ENCODE measurements around the gene PEDS1. TPM values are rescaled to one million over a fixed set of nuclear protein-coding genes. Genes with fewer than 3 reads are reported as not detected.

Gene PEDS1
- total and polyA plus RNA-seq, 10 of the 15 experiments (the other 5 are each of a cell fraction or from before 2014, with no cell fraction given): 1.7 to 25.6 (median 16.8) TPM

DNA sequence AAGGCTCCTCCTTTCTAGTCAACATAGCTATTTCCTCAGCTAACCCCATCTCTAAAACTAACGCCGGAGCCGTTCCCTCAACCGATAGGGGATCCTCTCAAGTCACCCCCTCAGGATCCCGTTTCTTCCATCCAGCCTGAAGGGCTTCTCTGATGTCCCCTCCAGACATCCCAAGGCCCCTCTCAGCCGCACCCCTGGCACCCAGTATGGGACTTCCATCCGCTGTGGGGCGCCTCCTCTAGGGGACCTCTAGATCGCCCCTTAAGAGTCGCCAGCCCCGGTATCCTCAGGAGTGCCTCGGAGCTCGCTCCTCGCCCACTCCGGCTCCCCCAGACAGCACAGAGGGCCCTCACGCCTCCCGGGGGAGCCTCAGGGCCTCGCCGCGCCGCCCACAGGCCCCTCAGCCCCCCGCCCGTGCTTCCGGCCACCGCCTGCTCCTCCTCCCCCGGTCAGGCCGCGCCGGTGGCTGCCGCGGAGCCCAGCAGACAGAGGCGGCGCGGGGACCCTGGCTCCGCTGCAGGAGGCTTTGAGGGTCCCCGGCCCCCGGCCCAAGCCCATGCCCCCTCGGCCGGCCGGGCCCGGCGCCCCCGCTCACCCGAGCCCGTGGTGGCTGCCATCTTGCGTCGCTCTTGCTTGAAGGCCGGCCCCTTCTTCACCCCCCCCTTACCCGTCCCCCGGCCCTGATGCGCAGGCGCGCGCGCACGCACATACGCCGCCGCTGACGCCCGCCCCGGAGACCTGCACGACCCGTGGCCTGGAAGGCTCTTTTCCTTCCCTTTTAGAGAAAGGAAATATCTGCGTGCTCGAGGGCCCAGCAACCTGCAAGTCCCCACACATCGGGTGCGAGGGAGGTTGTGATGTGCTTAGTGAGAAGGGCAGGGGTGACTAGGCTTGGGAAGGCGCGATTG lies 40.8 kb downstream of the PEDS1 start, which contains the start of gene UBE2V1 (continued):
- TF ChIP-seq HCFC1 (IDR thresholded peaks at IDR 0.05; ENCODE audit: low read length): peak; percentile 50; the same call in 1 of the 2 replicates
- TF ChIP-seq DPF2 (IDR thresholded peaks at IDR 0.05): peak; percentile 86; the same call in 1 of the 2 replicates
- no peak for TF ChIP-seq SP1 (IDR thresholded peaks at IDR 0.05; ENCODE audit: low read depth, low read length)
- TF ChIP-seq, protein P1, sequence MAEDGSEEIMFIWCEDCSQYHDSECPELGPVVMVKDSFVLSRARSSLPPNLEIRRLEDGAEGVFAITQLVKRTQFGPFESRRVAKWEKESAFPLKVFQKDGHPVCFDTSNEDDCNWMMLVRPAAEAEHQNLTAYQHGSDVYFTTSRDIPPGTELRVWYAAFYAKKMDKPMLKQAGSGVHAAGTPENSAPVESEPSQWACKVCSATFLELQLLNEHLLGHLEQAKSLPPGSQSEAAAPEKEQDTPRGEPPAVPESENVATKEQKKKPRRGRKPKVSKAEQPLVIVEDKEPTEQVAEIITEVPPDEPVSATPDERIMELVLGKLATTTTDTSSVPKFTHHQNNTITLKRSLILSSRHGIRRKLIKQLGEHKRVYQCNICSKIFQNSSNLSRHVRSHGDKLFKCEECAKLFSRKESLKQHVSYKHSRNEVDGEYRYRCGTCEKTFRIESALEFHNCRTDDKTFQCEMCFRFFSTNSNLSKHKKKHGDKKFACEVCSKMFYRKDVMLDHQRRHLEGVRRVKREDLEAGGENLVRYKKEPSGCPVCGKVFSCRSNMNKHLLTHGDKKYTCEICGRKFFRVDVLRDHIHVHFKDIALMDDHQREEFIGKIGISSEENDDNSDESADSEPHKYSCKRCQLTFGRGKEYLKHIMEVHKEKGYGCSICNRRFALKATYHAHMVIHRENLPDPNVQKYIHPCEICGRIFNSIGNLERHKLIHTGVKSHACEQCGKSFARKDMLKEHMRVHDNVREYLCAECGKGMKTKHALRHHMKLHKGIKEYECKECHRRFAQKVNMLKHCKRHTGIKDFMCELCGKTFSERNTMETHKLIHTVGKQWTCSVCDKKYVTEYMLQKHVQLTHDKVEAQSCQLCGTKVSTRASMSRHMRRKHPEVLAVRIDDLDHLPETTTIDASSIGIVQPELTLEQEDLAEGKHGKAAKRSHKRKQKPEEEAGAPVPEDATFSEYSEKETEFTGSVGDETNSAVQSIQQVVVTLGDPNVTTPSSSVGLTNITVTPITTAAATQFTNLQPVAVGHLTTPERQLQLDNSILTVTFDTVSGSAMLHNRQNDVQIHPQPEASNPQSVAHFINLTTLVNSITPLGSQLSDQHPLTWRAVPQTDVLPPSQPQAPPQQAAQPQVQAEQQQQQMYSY (CRISPR knock-in tag; IDR thresholded peaks at IDR 0.05): no peak
- peak; percentile 95 for TF ChIP-seq YY1 (IDR thresholded peaks at IDR 0.05; ENCODE audit: low read depth, low read length)
- TF ChIP-seq, protein P2, sequence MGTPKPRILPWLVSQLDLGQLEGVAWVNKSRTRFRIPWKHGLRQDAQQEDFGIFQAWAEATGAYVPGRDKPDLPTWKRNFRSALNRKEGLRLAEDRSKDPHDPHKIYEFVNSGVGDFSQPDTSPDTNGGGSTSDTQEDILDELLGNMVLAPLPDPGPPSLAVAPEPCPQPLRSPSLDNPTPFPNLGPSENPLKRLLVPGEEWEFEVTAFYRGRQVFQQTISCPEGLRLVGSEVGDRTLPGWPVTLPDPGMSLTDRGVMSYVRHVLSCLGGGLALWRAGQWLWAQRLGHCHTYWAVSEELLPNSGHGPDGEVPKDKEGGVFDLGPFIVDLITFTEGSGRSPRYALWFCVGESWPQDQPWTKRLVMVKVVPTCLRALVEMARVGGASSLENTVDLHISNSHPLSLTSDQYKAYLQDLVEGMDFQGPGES (IDR thresholded peaks at IDR 0.05): no peak
- TF ChIP-seq, protein P3, sequence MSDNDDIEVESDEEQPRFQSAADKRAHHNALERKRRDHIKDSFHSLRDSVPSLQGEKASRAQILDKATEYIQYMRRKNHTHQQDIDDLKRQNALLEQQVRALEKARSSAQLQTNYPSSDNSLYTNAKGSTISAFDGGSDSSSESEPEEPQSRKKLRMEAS (IDR thresholded peaks at IDR 0.05; ENCODE audit: low read depth, low read length): no peak; the same call in 1 of the 2 replicates
- TF ChIP-seq SMARCA5 (IDR thresholded peaks at IDR 0.05): peak; percentile 77; the same call in 1 of the 2 replicates
- no peak for TF ChIP-seq CBX3 (IDR thresholded peaks at IDR 0.05; ENCODE audit: borderline replicate concordance, low read depth)
- TF ChIP-seq, protein P4, sequence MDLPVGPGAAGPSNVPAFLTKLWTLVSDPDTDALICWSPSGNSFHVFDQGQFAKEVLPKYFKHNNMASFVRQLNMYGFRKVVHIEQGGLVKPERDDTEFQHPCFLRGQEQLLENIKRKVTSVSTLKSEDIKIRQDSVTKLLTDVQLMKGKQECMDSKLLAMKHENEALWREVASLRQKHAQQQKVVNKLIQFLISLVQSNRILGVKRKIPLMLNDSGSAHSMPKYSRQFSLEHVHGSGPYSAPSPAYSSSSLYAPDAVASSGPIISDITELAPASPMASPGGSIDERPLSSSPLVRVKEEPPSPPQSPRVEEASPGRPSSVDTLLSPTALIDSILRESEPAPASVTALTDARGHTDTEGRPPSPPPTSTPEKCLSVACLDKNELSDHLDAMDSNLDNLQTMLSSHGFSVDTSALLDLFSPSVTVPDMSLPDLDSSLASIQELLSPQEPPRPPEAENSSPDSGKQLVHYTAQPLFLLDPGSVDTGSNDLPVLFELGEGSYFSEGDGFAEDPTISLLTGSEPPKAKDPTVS (IDR thresholded peaks at IDR 0.05; ENCODE audit: low read depth, low read length): no peak
- TF ChIP-seq, protein P5, sequence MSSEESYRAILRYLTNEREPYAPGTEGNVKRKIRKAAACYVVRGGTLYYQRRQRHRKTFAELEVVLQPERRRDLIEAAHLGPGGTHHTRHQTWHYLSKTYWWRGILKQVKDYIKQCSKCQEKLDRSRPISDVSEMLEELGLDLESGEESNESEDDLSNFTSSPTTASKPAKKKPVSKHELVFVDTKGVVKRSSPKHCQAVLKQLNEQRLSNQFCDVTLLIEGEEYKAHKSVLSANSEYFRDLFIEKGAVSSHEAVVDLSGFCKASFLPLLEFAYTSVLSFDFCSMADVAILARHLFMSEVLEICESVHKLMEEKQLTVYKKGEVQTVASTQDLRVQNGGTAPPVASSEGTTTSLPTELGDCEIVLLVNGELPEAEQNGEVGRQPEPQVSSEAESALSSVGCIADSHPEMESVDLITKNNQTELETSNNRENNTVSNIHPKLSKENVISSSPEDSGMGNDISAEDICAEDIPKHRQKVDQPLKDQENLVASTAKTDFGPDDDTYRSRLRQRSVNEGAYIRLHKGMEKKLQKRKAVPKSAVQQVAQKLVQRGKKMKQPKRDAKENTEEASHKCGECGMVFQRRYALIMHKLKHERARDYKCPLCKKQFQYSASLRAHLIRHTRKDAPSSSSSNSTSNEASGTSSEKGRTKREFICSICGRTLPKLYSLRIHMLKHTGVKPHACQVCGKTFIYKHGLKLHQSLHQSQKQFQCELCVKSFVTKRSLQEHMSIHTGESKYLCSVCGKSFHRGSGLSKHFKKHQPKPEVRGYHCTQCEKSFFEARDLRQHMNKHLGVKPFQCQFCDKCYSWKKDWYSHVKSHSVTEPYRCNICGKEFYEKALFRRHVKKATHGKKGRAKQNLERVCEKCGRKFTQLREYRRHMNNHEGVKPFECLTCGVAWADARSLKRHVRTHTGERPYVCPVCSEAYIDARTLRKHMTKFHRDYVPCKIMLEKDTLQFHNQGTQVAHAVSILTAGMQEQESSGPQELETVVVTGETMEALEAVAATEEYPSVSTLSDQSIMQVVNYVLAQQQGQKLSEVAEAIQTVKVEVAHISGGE (CRISPR knock-in tag; IDR thresholded peaks at IDR 0.05): no peak
- no peak for TF ChIP-seq SIX5 (IDR thresholded peaks at IDR 0.05; ENCODE audit: low read depth, low read length, severe bottlenecking)
- TF ChIP-seq SREBF2 (IDR thresholded peaks at IDR 0.05; ENCODE audit: low read length): no peak
- TF ChIP-seq NR2C1 (IDR thresholded peaks at IDR 0.05): peak; percentile 33; the same call in 1 of the 2 replicates
- TF ChIP-seq CREB1 (IDR thresholded peaks at IDR 0.05; ENCODE audit: low read depth): peak; percentile 58; the same call in 1 of the 2 replicates
- TF ChIP-seq ZNF384 (IDR thresholded peaks at IDR 0.05; ENCODE audit: borderline replicate concordance, low read depth, low read length): no peak
- TF ChIP-seq BCL11A (IDR thresholded peaks at IDR 0.05; ENCODE audit: low read depth, low read length): no peak
- no peak for TF ChIP-seq NFYA (IDR thresholded peaks at IDR 0.05; ENCODE audit: borderline replicate concordance, low read depth, low read length)

Data from GM12878 (cell line).